Hepatocyte (in vitro differentiated cells): ENCODE measurements around the gene GNAI2.

ENCODE experiments used
- CTCF ChIP-seq: fragments of 200-600 bp; sonication (generic); IDR thresholded peaks from 2 replicates; pipeline ENCODE4 v1.5.1; 2016; ENCODE audit warnings: antibody characterized with exemption, mild to moderate bottlenecking; ENCODE audit not compliant: poor library complexity
- EZH2 ChIP-seq: fragments of 200-600 bp; sonication (generic); IDR thresholded peaks from 2 replicates; pipeline ENCODE4 v1.6.1; 2016; ENCODE audit warnings: antibody characterized with exemption, mild to moderate bottlenecking, borderline replicate concordance

- TF ChIP-seq CTCF (no peak), EZH2 (no peak)
Observed at GRCh38 chr3:50289130-50289529, 53.1 kb downstream of the GNAI2 start.
